Keratinocyte (primary cell): ENCODE data around the gene FAM221B.

Source experiments
- EZH2 ChIP-seq: IDR thresholded peaks from one replicate; pipeline ENCODE4 v1.6.1; 2012; ENCODE audit warnings: inconsistent platforms, mild to moderate bottlenecking, low read length, moderate library complexity
- TF ChIP-seq, protein P1 (sequence below), 3 experiments: IDR thresholded peaks in 1 of 3; conservative IDR thresholded peaks in 1 of 3; optimal IDR thresholded peaks in 1 of 3; 2 replicates in 2 of 3; 3 replicates in 1 of 3; pipeline versions ENCODE3 to v1.5.1; 2011; ENCODE audit warnings: low read length in 3 of 3, mild to moderate bottlenecking in 3 of 3, moderate library complexity in 2 of 3, control low read depth in 1 of 3, inconsistent platforms in 1 of 3; ENCODE audit not compliant: insufficient read depth in 2 of 3; ENCODE audit errors: extremely low read depth in 1 of 3

DNA sequence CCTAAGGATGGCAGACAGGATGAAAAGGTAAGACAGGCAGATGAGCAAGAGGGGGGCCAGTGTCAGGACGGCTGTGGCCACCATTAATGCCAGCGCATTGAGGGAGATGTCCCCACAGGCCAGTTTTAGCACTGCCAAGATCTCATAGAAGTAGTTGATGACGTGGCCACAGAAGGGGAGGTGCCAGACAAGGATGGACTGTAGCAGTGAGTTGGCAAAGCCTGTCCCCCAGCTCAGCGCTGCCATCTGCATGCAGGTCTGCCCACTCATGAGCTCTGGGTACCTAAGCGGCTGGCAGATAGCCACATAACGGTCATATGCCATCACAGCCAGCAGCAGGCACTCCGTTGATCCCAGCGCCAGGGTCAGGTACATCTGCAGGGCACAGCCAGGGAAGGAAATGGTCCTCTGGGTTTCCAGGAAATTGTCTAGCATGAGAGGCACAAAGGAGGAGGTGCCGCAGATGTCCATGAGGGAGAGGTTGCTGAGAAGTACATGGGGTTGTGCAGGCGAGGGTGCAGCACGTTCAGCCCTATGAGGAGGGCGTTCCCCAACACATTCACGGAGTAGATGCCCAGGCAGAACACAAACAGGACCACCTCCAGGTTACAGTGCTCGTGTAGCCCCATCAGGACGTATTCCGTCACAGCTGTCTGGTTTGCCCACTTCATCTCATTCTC, 30.9 kb upstream of the FAM221B start:
- TF ChIP-seq, protein P1, sequence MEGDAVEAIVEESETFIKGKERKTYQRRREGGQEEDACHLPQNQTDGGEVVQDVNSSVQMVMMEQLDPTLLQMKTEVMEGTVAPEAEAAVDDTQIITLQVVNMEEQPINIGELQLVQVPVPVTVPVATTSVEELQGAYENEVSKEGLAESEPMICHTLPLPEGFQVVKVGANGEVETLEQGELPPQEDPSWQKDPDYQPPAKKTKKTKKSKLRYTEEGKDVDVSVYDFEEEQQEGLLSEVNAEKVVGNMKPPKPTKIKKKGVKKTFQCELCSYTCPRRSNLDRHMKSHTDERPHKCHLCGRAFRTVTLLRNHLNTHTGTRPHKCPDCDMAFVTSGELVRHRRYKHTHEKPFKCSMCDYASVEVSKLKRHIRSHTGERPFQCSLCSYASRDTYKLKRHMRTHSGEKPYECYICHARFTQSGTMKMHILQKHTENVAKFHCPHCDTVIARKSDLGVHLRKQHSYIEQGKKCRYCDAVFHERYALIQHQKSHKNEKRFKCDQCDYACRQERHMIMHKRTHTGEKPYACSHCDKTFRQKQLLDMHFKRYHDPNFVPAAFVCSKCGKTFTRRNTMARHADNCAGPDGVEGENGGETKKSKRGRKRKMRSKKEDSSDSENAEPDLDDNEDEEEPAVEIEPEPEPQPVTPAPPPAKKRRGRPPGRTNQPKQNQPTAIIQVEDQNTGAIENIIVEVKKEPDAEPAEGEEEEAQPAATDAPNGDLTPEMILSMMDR (optimal IDR thresholded peaks at IDR 0.05 in 1 of 3, IDR thresholded peaks at IDR 0.05 in 1 of 3, conservative IDR thresholded peaks at IDR 0.05 in 1 of 3; ENCODE audit: extremely low read depth in 1 of 3, insufficient read depth in 2 of 3, low read length in 3 of 3): peak in 1 of 3 experiments; percentile 23
- no peak for TF ChIP-seq EZH2
